ENCODE results near the gene KRTAP10-8.

GRCh38 chr21:44611551-44611950 lies 328 bp upstream of the KRTAP10-8 start:
- TF ChIP-seq CTCF (IDR thresholded peaks at IDR 0.05; ENCODE audit: poor library complexity, severe bottlenecking) (no peak), SMC3 (conservative IDR thresholded peaks at IDR 0.05; ENCODE audit: poor library complexity) (no peak), EP300 (conservative IDR thresholded peaks at IDR 0.05; ENCODE audit: poor library complexity, severe bottlenecking) (no peak), EZH2 (IDR thresholded peaks at IDR 0.05; ENCODE audit: borderline replicate concordance, insufficient read depth, low read length, poor library complexity, severe bottlenecking) (no peak)
